Measurements from ENCODE around the gene PIN1.

- TF ChIP-seq CTCF (CRISPR knock-in tag; IDR thresholded peaks at IDR 0.05) (no peak), ZNF431 (CRISPR knock-in tag; IDR thresholded peaks at IDR 0.05; ENCODE audit: borderline replicate concordance, low read depth) (no peak), FOXA3 (CRISPR knock-in tag; IDR thresholded peaks at IDR 0.05) (no peak), FOXK2 (IDR thresholded peaks at IDR 0.05) (no peak)
These were observed 37.6 kb downstream of the PIN1 start for GRCh38 chr19:9872618-9873242.
